Parathyroid adenoma (tissue), 2 donors: ENCODE results near the gene COX6B1.
A peak's percentile ranks its signal among the peaks of the same experiment; 100 is the strongest.

Source experiments
- H2AFZ ChIP-seq: fragments of 300-600 bp; sonication (generic); one replicate; pipeline ENCODE4 v1.7.0; 2017; ENCODE audit warnings: antibody characterized with exemption, mild to moderate bottlenecking
- H3K27ac ChIP-seq: fragments of 300-600 bp; sonication (generic); one replicate; pipeline ENCODE4 v1.7.0; 2017
- H3K27me3 ChIP-seq: fragments of 300-600 bp; sonication (generic); one replicate; pipeline ENCODE4 v1.7.0; 2017; ENCODE audit warnings: low read length; ENCODE audit not compliant: control insufficient read depth, insufficient read depth
- H3K36me3 ChIP-seq: fragments of 300-600 bp; sonication (generic); one replicate; pipeline ENCODE4 v1.7.0; 2017; ENCODE audit warnings: low read length; ENCODE audit not compliant: control insufficient read depth, insufficient read depth
- H3K4me1 ChIP-seq: fragments of 300-600 bp; sonication (generic); one replicate; pipeline ENCODE4 v1.7.0; 2017; ENCODE audit warnings: control low read depth
- H3K4me2 ChIP-seq: fragments of 300-600 bp; sonication (generic); one replicate; pipeline ENCODE4 v1.7.0; 2017; ENCODE audit warnings: low read length
- H3K4me3 ChIP-seq: fragments of 300-600 bp; sonication (generic); one replicate; pipeline ENCODE4 v1.7.0; 2017; ENCODE audit warnings: low read depth, low read length
- H3K79me2 ChIP-seq: fragments of 300-600 bp; sonication (generic); one replicate; pipeline ENCODE4 v1.7.0; 2017; ENCODE audit warnings: control low read depth
- H3K9ac ChIP-seq: fragments of 300-600 bp; sonication (generic); one replicate; pipeline ENCODE4 v1.7.0; 2017; ENCODE audit warnings: mild to moderate bottlenecking
- H3K9me3 ChIP-seq: fragments of 300-600 bp; sonication (generic); one replicate; pipeline ENCODE4 v1.7.0; 2017; ENCODE audit warnings: low read length; ENCODE audit not compliant: control insufficient read depth
- TF ChIP-seq, protein P1 (sequence below): fragments of 300-600 bp; sonication (generic); IDR thresholded peaks from one replicate; pipeline ENCODE4 v1.7.0; 2017; ENCODE audit warnings: antibody characterized with exemption, mild to moderate bottlenecking
- donor health status: primary hyperparathyroidism.

COX6B1 gene

DNA sequence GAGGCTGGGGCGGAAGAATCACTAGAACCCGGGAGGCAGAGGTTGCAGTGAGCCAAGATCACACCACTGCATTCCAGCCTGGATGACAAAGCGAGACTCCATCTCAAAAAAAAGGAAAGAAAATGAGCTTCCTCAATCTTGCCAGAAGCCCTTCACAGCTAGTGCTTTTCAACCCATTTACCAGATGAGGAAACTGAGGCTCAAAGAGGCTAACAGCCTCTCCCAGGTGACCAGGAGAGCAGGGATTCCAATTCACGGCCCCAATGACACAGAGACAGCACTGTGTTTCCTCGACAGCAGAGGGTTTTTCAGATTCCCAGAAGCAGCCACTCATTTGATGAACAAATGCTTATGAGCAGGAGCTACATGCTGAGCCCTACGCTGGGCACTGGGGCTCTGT lies 21.4 kb downstream of the COX6B1 start:
- Histone ChIP-seq H3K27me3 (no peaks in the 10 kb centered on the region), H3K9ac (no peak overlapping the region), H2AFZ (no peak overlapping the region), H3K27ac (no peak overlapping the region), H3K9me3 (no peaks in the 10 kb centered on the region), H3K4me3 (no peak overlapping the region), H3K79me2 (no peaks in the 10 kb centered on the region), H3K4me2 (no peak overlapping the region), H3K4me1 (no peaks in the 10 kb centered on the region), H3K36me3 (no peaks in the 10 kb centered on the region)
- TF ChIP-seq, protein P1, sequence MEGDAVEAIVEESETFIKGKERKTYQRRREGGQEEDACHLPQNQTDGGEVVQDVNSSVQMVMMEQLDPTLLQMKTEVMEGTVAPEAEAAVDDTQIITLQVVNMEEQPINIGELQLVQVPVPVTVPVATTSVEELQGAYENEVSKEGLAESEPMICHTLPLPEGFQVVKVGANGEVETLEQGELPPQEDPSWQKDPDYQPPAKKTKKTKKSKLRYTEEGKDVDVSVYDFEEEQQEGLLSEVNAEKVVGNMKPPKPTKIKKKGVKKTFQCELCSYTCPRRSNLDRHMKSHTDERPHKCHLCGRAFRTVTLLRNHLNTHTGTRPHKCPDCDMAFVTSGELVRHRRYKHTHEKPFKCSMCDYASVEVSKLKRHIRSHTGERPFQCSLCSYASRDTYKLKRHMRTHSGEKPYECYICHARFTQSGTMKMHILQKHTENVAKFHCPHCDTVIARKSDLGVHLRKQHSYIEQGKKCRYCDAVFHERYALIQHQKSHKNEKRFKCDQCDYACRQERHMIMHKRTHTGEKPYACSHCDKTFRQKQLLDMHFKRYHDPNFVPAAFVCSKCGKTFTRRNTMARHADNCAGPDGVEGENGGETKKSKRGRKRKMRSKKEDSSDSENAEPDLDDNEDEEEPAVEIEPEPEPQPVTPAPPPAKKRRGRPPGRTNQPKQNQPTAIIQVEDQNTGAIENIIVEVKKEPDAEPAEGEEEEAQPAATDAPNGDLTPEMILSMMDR: no peak

DNA sequence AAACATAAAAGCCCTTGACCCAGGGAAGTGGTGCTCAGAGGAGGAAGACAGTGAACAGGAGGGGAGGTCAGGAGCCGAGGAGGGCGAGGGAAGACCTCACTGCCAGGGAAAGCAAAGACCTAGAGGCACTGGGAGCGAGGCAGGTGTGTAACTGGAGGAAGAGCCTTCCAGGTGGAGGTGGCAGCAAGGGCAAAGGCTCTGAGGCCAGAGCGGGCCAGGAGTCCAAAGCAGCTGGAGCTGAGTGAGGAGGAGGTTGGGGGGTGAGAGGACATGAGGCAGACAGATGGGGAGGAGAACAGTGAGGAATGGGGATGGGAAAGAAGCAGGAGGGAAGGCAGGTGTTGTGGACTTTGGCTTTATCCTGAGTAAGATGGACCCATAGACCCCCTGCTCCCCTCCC lies 21.9 kb downstream of the COX6B1 start:
- Histone ChIP-seq H3K4me1 (no peaks in the 10 kb centered on the region), H3K4me2 (no peak overlapping the region), H3K79me2 (no peaks in the 10 kb centered on the region), H3K27me3 (no peaks in the 10 kb centered on the region), H3K36me3 (no peaks in the 10 kb centered on the region), H3K27ac (no peak overlapping the region), H3K9me3 (no peaks in the 10 kb centered on the region), H2AFZ (no peak overlapping the region), H3K4me3 (no peak overlapping the region), H3K9ac (no peak overlapping the region)
- TF ChIP-seq, protein P1: no peak

DNA sequence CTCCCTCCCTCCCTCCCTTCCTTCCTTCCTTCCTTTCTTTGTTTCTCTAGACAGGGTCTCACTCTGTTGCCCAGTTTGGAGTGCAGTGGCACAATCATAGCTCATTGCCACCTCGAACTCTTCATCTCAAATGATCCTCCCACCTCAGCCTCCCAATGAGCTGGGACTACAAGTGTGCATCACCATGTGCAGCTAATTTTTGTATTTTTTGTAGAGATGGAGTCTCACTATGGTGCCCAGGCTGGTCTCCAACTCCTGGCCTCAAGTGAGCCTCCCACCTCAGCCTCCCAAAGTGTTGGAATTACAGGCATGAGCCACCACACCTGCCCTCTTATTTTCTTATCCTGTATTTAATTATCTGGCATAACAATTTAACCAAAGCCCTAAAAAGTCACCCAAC lies 22.6 kb downstream of the COX6B1 start:
- Histone ChIP-seq H3K4me3 (no peak overlapping the region), H3K4me2 (no peak overlapping the region), H3K27me3 (no peaks in the 10 kb centered on the region), H3K79me2 (no peaks in the 10 kb centered on the region), H3K9me3 (no peaks in the 10 kb centered on the region), H3K9ac (no peak overlapping the region), H3K36me3 (no peaks in the 10 kb centered on the region), H3K4me1 (no peaks in the 10 kb centered on the region), H2AFZ (no peak overlapping the region), H3K27ac (no peak overlapping the region)
- TF ChIP-seq, protein P1: no peak

DNA sequence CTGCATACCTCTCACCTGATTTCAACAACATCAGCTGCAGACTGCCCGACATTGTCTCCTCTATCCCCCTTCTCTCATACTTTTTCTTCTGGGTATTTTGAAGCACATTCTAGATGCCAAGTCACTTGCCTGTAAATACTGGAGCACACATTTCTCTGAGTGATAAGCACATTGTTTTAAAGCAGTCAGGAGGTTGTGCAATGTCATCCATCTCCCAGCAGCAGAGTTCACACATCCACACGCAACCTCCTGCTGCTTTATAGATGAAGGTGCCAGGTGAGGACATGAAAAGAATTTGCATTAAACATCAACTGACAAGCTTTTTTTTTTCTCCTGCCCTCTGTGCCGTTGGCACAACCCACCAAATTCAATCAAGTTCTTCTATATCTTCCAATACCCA lies 23.7 kb downstream of the COX6B1 start:
- no peaks in the 10 kb centered on the region for H3K9me3 ChIP-seq
- no peak overlapping the region for H3K4me3 ChIP-seq
- no peaks in the 10 kb centered on the region for H3K4me1 ChIP-seq
- no peak overlapping the region for H3K4me2 ChIP-seq
- H3K27me3 ChIP-seq: no peaks in the 10 kb centered on the region
- TF ChIP-seq, protein P1: no peak
- H2AFZ ChIP-seq: no peak overlapping the region
- no peaks in the 10 kb centered on the region for H3K79me2 ChIP-seq
- no peak overlapping the region for H3K27ac ChIP-seq
- H3K9ac ChIP-seq: no peak overlapping the region
- H3K36me3 ChIP-seq: no peaks in the 10 kb centered on the region

DNA sequence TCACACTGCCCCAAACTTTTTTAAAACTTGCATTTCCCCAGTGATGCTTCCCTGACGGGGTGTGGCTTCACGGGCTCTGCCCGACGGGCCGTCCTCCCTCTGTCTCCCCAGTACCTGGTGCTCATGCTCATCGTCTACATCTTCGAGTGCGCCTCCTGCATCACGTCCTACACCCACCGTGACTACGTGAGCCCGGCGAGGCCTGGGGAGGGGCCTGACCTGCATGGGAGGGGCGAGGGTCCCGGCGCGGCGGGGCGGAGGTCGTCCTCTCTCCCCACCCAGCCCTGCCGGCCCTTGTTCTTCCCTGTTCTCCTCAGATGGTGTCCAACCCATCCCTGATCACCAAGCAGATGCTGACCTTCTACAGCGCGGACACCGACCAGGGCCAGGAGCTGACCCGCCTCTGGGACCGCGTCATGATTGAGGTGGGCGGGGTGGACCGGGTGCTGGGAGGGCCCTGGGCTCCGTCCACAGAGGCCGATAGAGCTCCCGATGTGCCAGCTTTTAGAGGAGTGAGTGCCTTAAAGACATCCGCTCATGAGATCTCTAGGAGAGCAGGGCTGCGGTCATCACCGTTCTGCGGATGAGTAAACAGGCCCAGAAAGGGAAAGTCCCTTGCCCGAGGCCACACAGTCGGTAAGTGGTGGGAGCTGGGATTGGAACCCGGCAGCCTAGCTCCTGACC lies 25.1 kb downstream of the COX6B1 start:
- Histone ChIP-seq H3K4me3 (no peak overlapping the region), H3K9ac (no peak overlapping the region), H3K9me3 (no peaks in the 10 kb centered on the region), H3K27ac (no peak overlapping the region), H3K79me2 (no peaks in the 10 kb centered on the region), H2AFZ (peak overlapping the region; percentile 75), H3K36me3 (no peaks in the 10 kb centered on the region), H3K4me1 (no peaks in the 10 kb centered on the region), H3K27me3 (no peaks in the 10 kb centered on the region), H3K4me2 (peak overlapping the region; percentile 18)
- TF ChIP-seq, protein P1: no peak
